Endothelial cell (in vitro differentiated cells): Measurements from ENCODE around the gene MSH5. TPM values are rescaled to one million over a fixed set of nuclear protein-coding genes. Genes with fewer than 3 reads are reported as not detected.
A peak's percentile ranks its signal among the peaks of the same experiment; 100 is the strongest.
"Not testable (repeated sequence)": the region's sequence is repeated elsewhere in the genome, so short reads cannot be mapped to it uniquely, and the experiment has no call there.

Experiments used
- DNase-seq: peaks from one replicate; pipeline ENCODE4 v3.0.0; 2021; ENCODE audit warnings: low spot score
- H3K27ac Mint-ChIP-seq: one replicate; pipeline ENCODE4 v1.8.0; 2021; ENCODE audit warnings: mixed read lengths, inconsistent platforms; ENCODE audit not compliant: unreplicated experiment
- H3K27me3 Mint-ChIP-seq: one replicate; pipeline ENCODE4 v1.8.0; 2021; ENCODE audit warnings: mild to moderate bottlenecking, moderate library complexity, mixed read lengths, inconsistent platforms; ENCODE audit not compliant: unreplicated experiment
- H3K36me3 Mint-ChIP-seq: one replicate; pipeline ENCODE4 v1.8.0; 2021; ENCODE audit warnings: mild to moderate bottlenecking, low read depth, mixed read lengths, inconsistent platforms; ENCODE audit not compliant: unreplicated experiment
- H3K4me1 Mint-ChIP-seq: one replicate; pipeline ENCODE4 v1.8.0; 2021; ENCODE audit warnings: mild to moderate bottlenecking, mixed read lengths, inconsistent platforms; ENCODE audit not compliant: unreplicated experiment
- H3K4me3 Mint-ChIP-seq: one replicate; pipeline ENCODE4 v1.8.0; 2021; ENCODE audit warnings: mild to moderate bottlenecking, mixed read lengths, inconsistent platforms; ENCODE audit not compliant: unreplicated experiment
- H3K9me3 Mint-ChIP-seq: one replicate; pipeline ENCODE4 v1.8.0; 2021; ENCODE audit warnings: mixed read lengths, inconsistent platforms; ENCODE audit not compliant: unreplicated experiment
- microRNA-seq: library from miRNA; unstranded; fragments of <30 nt; microRNA quantifications from one replicate; pipeline ENCODE4, GENCODE V29; 2020; ENCODE audit not compliant: unreplicated experiment
- total RNA-seq: library from RNA; stranded (reverse); fragmentation: NEBNext Ultra II Directional; extraction: Animal tissue kit (Norgen Biotek cat#: 25700); gene quantifications from one replicate; pipeline ENCODE4 v1.2.1, GENCODE V29; 2021; ENCODE audit not compliant: unreplicated experiment
- TF ChIP-seq, protein P1 (sequence below): fragments of 200-600 bp; sonication (generic); IDR thresholded peaks from one replicate; pipeline ENCODE4 v1.5.0; 2021; ENCODE audit warnings: antibody characterized with exemption; ENCODE audit not compliant: unreplicated experiment

MSH5 gene
- total RNA-seq, 1 donor from 2014 or later = 16.1 TPM

DNA sequence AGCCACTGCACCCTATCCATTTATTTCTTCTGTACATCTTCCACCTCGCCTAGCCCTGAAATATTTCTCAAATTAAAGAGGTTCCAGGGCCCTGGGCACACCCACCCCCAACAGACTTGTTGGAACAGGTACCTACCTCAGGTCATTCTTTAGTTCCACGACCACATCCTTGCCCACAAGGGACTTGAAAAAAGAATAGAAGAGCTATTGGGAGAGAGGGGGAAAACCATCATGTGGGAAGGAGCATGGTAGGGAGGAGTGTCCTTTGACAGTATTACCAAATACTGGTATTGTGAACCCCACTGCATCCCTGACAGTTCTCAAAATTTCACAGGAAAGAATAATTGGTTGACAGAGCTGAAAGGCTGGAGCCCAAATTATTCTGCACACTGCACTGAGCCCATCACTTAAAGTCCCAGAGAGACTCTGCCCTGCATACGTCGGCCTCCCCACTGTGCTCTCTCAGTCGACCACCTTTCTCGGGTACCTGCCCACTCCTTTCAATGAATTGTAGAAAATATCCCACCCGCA, 66.2 kb downstream of the MSH5 start:
- H3K36me3 Mint-ChIP-seq = no peaks in the 10 kb centered on the region
- peak overlapping the region; percentile 80 for H3K27ac Mint-ChIP-seq
- peaks cover 4% of the 10 kb centered on the region for H3K27me3 Mint-ChIP-seq
- peak overlapping the region; percentile 95 for H3K4me3 Mint-ChIP-seq
- no peaks in the 10 kb centered on the region for H3K9me3 Mint-ChIP-seq
- peaks cover 15% of the 10 kb centered on the region for H3K4me1 Mint-ChIP-seq
- DNase-seq = no peak
- TF ChIP-seq, protein P1, sequence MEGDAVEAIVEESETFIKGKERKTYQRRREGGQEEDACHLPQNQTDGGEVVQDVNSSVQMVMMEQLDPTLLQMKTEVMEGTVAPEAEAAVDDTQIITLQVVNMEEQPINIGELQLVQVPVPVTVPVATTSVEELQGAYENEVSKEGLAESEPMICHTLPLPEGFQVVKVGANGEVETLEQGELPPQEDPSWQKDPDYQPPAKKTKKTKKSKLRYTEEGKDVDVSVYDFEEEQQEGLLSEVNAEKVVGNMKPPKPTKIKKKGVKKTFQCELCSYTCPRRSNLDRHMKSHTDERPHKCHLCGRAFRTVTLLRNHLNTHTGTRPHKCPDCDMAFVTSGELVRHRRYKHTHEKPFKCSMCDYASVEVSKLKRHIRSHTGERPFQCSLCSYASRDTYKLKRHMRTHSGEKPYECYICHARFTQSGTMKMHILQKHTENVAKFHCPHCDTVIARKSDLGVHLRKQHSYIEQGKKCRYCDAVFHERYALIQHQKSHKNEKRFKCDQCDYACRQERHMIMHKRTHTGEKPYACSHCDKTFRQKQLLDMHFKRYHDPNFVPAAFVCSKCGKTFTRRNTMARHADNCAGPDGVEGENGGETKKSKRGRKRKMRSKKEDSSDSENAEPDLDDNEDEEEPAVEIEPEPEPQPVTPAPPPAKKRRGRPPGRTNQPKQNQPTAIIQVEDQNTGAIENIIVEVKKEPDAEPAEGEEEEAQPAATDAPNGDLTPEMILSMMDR = no peak

DNA sequence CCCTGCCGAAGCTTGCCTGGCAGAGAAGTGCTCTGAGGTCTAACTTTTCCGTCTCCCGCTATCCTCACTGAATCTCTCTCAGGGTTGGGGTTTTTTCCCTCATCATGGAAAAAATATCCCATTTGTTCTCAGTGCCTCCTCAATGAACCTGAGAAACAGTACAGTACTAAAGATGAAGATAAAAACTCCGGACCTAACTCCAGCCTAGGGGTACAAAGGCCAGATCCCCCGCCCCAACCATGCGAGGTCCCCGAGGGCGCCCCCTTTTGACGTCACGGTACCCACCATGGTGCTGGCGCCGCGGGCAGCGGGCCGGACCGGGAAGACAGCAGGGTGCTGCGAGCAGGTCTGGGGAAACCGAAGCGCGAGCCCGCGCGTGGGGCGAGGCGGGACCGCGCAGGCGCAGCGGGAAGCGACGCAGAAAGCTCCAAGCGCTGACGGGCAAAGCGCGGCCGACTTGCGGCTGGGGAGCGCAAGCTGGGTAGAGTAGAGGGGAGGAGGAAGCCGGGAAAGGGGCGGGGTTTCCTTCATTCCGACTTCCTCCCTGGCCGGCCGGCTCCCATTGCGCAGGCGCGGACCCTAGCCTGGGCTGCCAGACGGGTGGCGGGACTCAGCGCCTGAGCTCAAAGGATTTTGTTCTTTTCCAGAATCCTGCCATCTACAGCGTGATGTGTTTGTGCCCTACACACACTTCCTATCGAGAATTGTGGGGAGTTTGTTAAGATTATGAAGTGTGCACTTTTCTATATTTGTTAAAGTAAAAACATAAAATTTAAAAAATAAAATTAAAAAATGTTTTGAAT, 66.9 kb downstream of the MSH5 start, which contains the start of gene LSM2:
Gene LSM2 (minus strand): TSS at position 497 of the 803 bp plus-strand sequence. CDS start 209 bp downstream, at position 288.
- TF ChIP-seq, protein P1 = peak; percentile 28
- Mint-ChIP-seq H3K4me3 (peak within 1 kb of the TSS; percentile 95), H3K27me3 (peaks cover 6% of the 10 kb centered on the region), H3K36me3 (no peaks in the 10 kb centered on the region), H3K27ac (peak within 1 kb of the TSS; percentile 80), H3K9me3 (no peaks in the 10 kb centered on the region), H3K4me1 (peaks cover 15% of the 10 kb centered on the region)
- peak; percentile 96 for DNase-seq

DNA sequence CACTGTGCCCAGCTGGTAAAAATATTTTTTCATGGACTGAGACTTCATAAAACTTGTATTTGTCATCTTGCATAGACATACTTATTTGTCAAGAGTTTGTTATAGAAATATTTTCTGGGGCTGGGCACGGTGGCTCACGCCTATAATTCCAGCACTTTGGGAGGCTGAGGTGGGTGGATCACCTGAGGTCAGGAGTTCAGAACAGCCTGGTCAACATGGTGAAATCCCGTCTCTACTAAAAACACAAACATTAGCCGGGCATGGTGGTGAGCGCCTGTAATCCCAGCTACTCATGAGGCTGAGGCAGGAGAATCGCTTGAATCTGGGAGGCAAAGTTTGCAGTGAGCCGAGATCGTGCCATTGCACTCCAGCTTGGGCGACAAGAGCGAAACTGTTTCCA, 68.8 kb downstream of the MSH5 start:
- not testable (repeated sequence) for H3K9me3 Mint-ChIP-seq, H3K36me3 Mint-ChIP-seq, H3K27me3 Mint-ChIP-seq, DNase-seq, H3K4me3 Mint-ChIP-seq, H3K27ac Mint-ChIP-seq
- H3K4me1 Mint-ChIP-seq = peaks cover 15% of the 10 kb centered on the region

DNA sequence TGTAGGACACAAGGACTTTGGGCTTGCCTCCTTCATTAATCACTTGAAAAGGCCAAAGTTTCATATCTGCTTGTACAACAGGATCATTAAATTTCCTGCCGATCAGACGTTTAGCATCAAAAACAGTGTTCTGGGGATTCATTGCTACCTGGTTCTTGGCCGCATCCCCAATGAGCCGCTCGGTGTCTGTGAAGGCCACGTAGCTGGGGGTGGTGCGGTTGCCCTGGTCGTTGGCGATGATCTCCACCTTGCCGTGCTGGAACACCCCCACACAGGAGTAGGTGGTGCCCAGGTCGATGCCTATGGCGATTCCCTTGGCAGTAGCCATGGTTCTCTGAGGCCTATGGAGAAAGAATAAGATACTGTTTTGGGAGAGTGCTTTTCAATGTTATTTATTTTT, 71.8 kb downstream of the MSH5 start:
- Mint-ChIP-seq H3K4me3 (no peak overlapping the region), H3K27me3 (peaks cover 11% of the 10 kb centered on the region), H3K27ac (no peak overlapping the region), H3K4me1 (peaks cover 8% of the 10 kb centered on the region), H3K9me3 (no peaks in the 10 kb centered on the region), H3K36me3 (no peaks in the 10 kb centered on the region)
- TF ChIP-seq, protein P1 = no peak
- no peak for DNase-seq

Small RNA genes lying within 50 kb of the gene (microRNA-seq; reads per million reads assigned to microRNA genes)
- 4.3 reads per million, percentile 46 among the genes with 10 or more reads in this experiment for gene MIR4646

Other genes with a start within 250 kb of the MSH5 start
- gene MICB, start 241.9 kb upstream of the MSH5 start, total RNA-seq = 3.6 TPM
- not detected for gene MCCD1, start 211.0 kb upstream of the MSH5 start, total RNA-seq
- gene DDX39B, start 198.0 kb upstream of the MSH5 start, total RNA-seq = 336 TPM
- 1.8 TPM for gene ATP6V1G2, start 193.4 kb upstream of the MSH5 start, total RNA-seq
- 13.4 TPM for gene NFKBIL1, start 192.4 kb upstream of the MSH5 start, total RNA-seq
- gene LTA, start 167.7 kb upstream of the MSH5 start, total RNA-seq = not detected
- not detected for gene TNF, start 164.4 kb upstream of the MSH5 start, total RNA-seq
- not detected for gene LTB, start 157.6 kb upstream of the MSH5 start, total RNA-seq
- 1.7 TPM for gene LST1, start 153.7 kb upstream of the MSH5 start, total RNA-seq
- gene NCR3, start 147.0 kb upstream of the MSH5 start, total RNA-seq = not detected
- gene AIF1, start 124.8 kb upstream of the MSH5 start, total RNA-seq = 22.8 TPM
- gene PRRC2A, start 119.3 kb upstream of the MSH5 start, total RNA-seq = 149 TPM
- gene BAG6, start 87.3 kb upstream of the MSH5 start, total RNA-seq = 312 TPM
- 0.92 TPM for gene APOM, start 84.1 kb upstream of the MSH5 start, total RNA-seq
- gene C6orf47, start 79.2 kb upstream of the MSH5 start, total RNA-seq = 13.1 TPM
- 8.9 TPM for gene GPANK1, start 75.0 kb upstream of the MSH5 start, total RNA-seq
- gene CSNK2B, start 73.9 kb upstream of the MSH5 start, total RNA-seq = 164 TPM
- 16.3 TPM for gene LY6G5B, start 70.0 kb upstream of the MSH5 start, total RNA-seq
- gene LY6G5C, start 58.9 kb upstream of the MSH5 start, total RNA-seq = 22.0 TPM
- gene ABHD16A, start 36.7 kb upstream of the MSH5 start, total RNA-seq = 54.7 TPM
- not detected for gene LY6G6F, start 33.1 kb upstream of the MSH5 start, total RNA-seq
- gene LY6G6D, start 24.7 kb upstream of the MSH5 start, total RNA-seq = not detected
- 0.28 TPM for gene LY6G6C, start 18.3 kb upstream of the MSH5 start, total RNA-seq
- not detected for gene MPIG6B, start 16.6 kb upstream of the MSH5 start, total RNA-seq
- gene DDAH2, start 10.7 kb upstream of the MSH5 start, total RNA-seq = 145 TPM
- 420 TPM for gene CLIC1, start 3.5 kb upstream of the MSH5 start, total RNA-seq
- 2.4 TPM for gene SAPCD1, start 22.7 kb downstream of the MSH5 start, total RNA-seq
- gene VWA7, start 37.3 kb downstream of the MSH5 start, total RNA-seq = 0.74 TPM
- 53.0 TPM for gene VARS1, start 55.7 kb downstream of the MSH5 start, total RNA-seq
- 57.1 TPM for gene LSM2, start 67.0 kb downstream of the MSH5 start, total RNA-seq
- gene HSPA1L, start 75.3 kb downstream of the MSH5 start, total RNA-seq = 0.82 TPM
- 27.2 TPM for gene HSPA1A, start 75.5 kb downstream of the MSH5 start, total RNA-seq
- 19.8 TPM for gene HSPA1B, start 87.7 kb downstream of the MSH5 start, total RNA-seq
- 31.9 TPM for gene NEU1, start 122.8 kb downstream of the MSH5 start, total RNA-seq
- 1.6 TPM for gene SLC44A4, start 139.0 kb downstream of the MSH5 start, total RNA-seq
- 53.4 TPM for gene EHMT2, start 157.7 kb downstream of the MSH5 start, total RNA-seq
- 9.0 TPM for gene ZBTB12, start 162.1 kb downstream of the MSH5 start, total RNA-seq
- gene C2, start 187.7 kb downstream of the MSH5 start, total RNA-seq = 0.82 TPM
- gene CFB, start 206.1 kb downstream of the MSH5 start, total RNA-seq = not detected
- 47.8 TPM for gene NELFE, start 219.0 kb downstream of the MSH5 start, total RNA-seq
- 63.4 TPM for gene SKIC2, start 219.2 kb downstream of the MSH5 start, total RNA-seq
- gene DXO, start 232.1 kb downstream of the MSH5 start, total RNA-seq = 12.6 TPM
- gene C4A, start 242.1 kb downstream of the MSH5 start, total RNA-seq = 6.1 TPM